ENCODE results near the gene CTNND2. TPM values are rescaled to one million over a fixed set of nuclear protein-coding genes. Genes with fewer than 3 reads are reported as not detected.

The CTNND2 gene
- total and polyA plus RNA-seq, 4 donors = 0.05 to 0.50 (median 0.27) TPM

GRCh38 chr5:11252075-11252474, 652.2 kb downstream of the CTNND2 start:
- no peaks in the 10 kb centered on the region for H3K27me3 ChIP-seq (ENCODE audit: control insufficient read depth in 4 of 4, insufficient read depth in 4 of 4, low read length in 3 of 4)
- H3K4me3 ChIP-seq (ENCODE audit: low read depth in 1 of 3, low read length in 3 of 3) = no peak overlapping the region
- no peak overlapping the region for H3K27ac ChIP-seq (ENCODE audit: low read depth in 1 of 2, low read length in 2 of 2)
- no peak for DNase-seq (ENCODE audit: low spot score)
- no peaks in the 10 kb centered on the region for H3K9me3 ChIP-seq (ENCODE audit: control insufficient read depth in 4 of 4, low read length in 3 of 4)
- H3K9ac ChIP-seq (ENCODE audit: low read depth in 1 of 2, low read length in 2 of 2) = no peak overlapping the region
- 15% methylated on average over 1 of the region's 1 CpG for WGBS
- H3K4me1 ChIP-seq (ENCODE audit: control insufficient read depth in 4 of 4, insufficient read depth in 4 of 4, low read length in 3 of 4) = no peaks in the 10 kb centered on the region
- TF ChIP-seq SP1 (IDR thresholded peaks at IDR 0.05) (no peak), HNF4G (IDR thresholded peaks at IDR 0.05) (no peak), RAD21 (IDR thresholded peaks at IDR 0.05) (no peak), MAX (IDR thresholded peaks at IDR 0.05) (no peak), HNF4A (conservative IDR thresholded peaks at IDR 0.05) (no peak), YY1 (IDR thresholded peaks at IDR 0.05) (no peak), FOXA2 (IDR thresholded peaks at IDR 0.05) (no peak), RXRA (IDR thresholded peaks at IDR 0.05) (no peak), FOXA1 (IDR thresholded peaks at IDR 0.05) (no peak), NR2F2 (IDR thresholded peaks at IDR 0.05) (no peak), GABPA (IDR thresholded peaks at IDR 0.05 in 1 of 2, conservative IDR thresholded peaks at IDR 0.05 in 1 of 2) (no peak), TAF1 (conservative IDR thresholded peaks at IDR 0.05) (no peak)
- TF ChIP-seq, protein P1, sequence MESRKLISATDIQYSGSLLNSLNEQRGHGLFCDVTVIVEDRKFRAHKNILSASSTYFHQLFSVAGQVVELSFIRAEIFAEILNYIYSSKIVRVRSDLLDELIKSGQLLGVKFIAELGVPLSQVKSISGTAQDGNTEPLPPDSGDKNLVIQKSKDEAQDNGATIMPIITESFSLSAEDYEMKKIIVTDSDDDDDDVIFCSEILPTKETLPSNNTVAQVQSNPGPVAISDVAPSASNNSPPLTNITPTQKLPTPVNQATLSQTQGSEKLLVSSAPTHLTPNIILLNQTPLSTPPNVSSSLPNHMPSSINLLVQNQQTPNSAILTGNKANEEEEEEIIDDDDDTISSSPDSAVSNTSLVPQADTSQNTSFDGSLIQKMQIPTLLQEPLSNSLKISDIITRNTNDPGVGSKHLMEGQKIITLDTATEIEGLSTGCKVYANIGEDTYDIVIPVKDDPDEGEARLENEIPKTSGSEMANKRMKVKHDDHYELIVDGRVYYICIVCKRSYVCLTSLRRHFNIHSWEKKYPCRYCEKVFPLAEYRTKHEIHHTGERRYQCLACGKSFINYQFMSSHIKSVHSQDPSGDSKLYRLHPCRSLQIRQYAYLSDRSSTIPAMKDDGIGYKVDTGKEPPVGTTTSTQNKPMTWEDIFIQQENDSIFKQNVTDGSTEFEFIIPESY (IDR thresholded peaks at IDR 0.05) = no peak
- TF ChIP-seq, protein P2, sequence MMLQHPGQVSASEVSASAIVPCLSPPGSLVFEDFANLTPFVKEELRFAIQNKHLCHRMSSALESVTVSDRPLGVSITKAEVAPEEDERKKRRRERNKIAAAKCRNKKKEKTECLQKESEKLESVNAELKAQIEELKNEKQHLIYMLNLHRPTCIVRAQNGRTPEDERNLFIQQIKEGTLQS (IDR thresholded peaks at IDR 0.05) = no peak
- H3K36me3 ChIP-seq (ENCODE audit: control insufficient read depth in 4 of 4, insufficient read depth in 3 of 4, low read depth in 1 of 4, low read length in 3 of 4) = no peaks in the 10 kb centered on the region

DNA sequence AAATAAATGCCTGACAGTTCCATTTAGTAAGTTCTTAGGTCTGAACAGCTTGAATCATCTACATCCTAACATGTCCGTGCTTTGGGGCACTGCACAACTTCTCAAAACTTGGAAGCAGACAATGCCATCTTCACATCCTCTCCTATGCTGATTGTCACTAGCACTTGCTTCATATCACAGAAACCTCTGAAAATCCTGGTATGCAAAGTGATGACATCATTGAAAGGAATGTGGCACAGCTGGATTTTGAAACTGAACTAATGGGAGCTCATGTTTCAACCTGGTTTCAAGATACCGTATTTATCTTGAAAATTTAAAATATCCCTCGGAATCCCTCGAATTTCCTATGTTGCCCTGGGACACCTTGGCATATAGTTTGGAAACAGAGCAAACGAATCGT, 653.0 kb downstream of the CTNND2 start:
- Histone ChIP-seq H3K27me3 (ENCODE audit: control insufficient read depth in 4 of 4, insufficient read depth in 4 of 4, low read length in 3 of 4) (no peaks in the 10 kb centered on the region), H3K9me3 (ENCODE audit: control insufficient read depth in 4 of 4, low read length in 3 of 4) (no peaks in the 10 kb centered on the region), H3K4me1 (ENCODE audit: control insufficient read depth in 4 of 4, insufficient read depth in 4 of 4, low read length in 3 of 4) (no peaks in the 10 kb centered on the region), H3K9ac (ENCODE audit: low read depth in 1 of 2, low read length in 2 of 2) (no peak overlapping the region), H3K4me3 (ENCODE audit: low read depth in 1 of 3, low read length in 3 of 3) (no peak overlapping the region), H3K27ac (ENCODE audit: low read depth in 1 of 2, low read length in 2 of 2) (no peak overlapping the region), H3K36me3 (ENCODE audit: control insufficient read depth in 4 of 4, insufficient read depth in 3 of 4, low read depth in 1 of 4, low read length in 3 of 4) (no peaks in the 10 kb centered on the region)
- DNase-seq (ENCODE audit: low spot score) = no peak
- TF ChIP-seq GABPA (IDR thresholded peaks at IDR 0.05 in 1 of 2, conservative IDR thresholded peaks at IDR 0.05 in 1 of 2) (no peak), CTCF (IDR thresholded peaks at IDR 0.05; ENCODE audit: low read depth, low read length, missing input control) (no peak), RXRA (IDR thresholded peaks at IDR 0.05) (no peak), SP1 (IDR thresholded peaks at IDR 0.05) (no peak), HNF4G (IDR thresholded peaks at IDR 0.05) (no peak), EGR1 (IDR thresholded peaks at IDR 0.05; ENCODE audit: low read depth in 2 of 2) (no peak), YY1 (IDR thresholded peaks at IDR 0.05) (no peak), HNF4A (conservative IDR thresholded peaks at IDR 0.05) (no peak), JUND (IDR thresholded peaks at IDR 0.05) (no peak), FOXA2 (IDR thresholded peaks at IDR 0.05) (no peak), RAD21 (IDR thresholded peaks at IDR 0.05) (no peak), FOXA1 (IDR thresholded peaks at IDR 0.05) (no peak), NR2F2 (IDR thresholded peaks at IDR 0.05) (no peak), TAF1 (conservative IDR thresholded peaks at IDR 0.05) (no peak), MAX (IDR thresholded peaks at IDR 0.05) (no peak)
- TF ChIP-seq, protein P1 (IDR thresholded peaks at IDR 0.05) = no peak
- TF ChIP-seq, protein P2 (IDR thresholded peaks at IDR 0.05) = no peak
- TF ChIP-seq, protein P3, sequence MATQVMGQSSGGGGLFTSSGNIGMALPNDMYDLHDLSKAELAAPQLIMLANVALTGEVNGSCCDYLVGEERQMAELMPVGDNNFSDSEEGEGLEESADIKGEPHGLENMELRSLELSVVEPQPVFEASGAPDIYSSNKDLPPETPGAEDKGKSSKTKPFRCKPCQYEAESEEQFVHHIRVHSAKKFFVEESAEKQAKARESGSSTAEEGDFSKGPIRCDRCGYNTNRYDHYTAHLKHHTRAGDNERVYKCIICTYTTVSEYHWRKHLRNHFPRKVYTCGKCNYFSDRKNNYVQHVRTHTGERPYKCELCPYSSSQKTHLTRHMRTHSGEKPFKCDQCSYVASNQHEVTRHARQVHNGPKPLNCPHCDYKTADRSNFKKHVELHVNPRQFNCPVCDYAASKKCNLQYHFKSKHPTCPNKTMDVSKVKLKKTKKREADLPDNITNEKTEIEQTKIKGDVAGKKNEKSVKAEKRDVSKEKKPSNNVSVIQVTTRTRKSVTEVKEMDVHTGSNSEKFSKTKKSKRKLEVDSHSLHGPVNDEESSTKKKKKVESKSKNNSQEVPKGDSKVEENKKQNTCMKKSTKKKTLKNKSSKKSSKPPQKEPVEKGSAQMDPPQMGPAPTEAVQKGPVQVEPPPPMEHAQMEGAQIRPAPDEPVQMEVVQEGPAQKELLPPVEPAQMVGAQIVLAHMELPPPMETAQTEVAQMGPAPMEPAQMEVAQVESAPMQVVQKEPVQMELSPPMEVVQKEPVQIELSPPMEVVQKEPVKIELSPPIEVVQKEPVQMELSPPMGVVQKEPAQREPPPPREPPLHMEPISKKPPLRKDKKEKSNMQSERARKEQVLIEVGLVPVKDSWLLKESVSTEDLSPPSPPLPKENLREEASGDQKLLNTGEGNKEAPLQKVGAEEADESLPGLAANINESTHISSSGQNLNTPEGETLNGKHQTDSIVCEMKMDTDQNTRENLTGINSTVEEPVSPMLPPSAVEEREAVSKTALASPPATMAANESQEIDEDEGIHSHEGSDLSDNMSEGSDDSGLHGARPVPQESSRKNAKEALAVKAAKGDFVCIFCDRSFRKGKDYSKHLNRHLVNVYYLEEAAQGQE (IDR thresholded peaks at IDR 0.05) = no peak
- 70% methylated on average over 6 of the region's 6 CpGs for WGBS
